Activated T-helper 1 cell treated with anti-CD3 and anti-CD28 coated beads, Interleukin-12 subunit alpha, Interleukin-12 subunit beta, Interleukin-2, Interleukin-4 antibody, amounts not matched to agents 30 ng/mL and 10 ng/mL and 1 ng/mL, durations not matched to agents 14 hours and 24 hours and 36 hours (primary cell): ENCODE data around the gene ABHD18. TPM values are rescaled to one million over a fixed set of nuclear protein-coding genes. Genes with fewer than 3 reads are reported as not detected.
"Not testable (repeated sequence)": the region's sequence is repeated elsewhere in the genome, so short reads cannot be mapped to it uniquely, and the experiment has no call there.

Experiments
- DNase-seq: peaks from one replicate; pipeline ENCODE4 v3.0.0; 2021; ENCODE audit warnings: low spot score
- H3K27ac Mint-ChIP-seq: one replicate; pipeline ENCODE4 v1.8.0; 2021; ENCODE audit warnings: mild to moderate bottlenecking, mixed read lengths
- H3K27me3 Mint-ChIP-seq: one replicate; pipeline ENCODE4 v1.8.0; 2022; ENCODE audit warnings: mild to moderate bottlenecking, moderate library complexity, mixed read lengths; ENCODE audit not compliant: insufficient read depth
- H3K36me3 Mint-ChIP-seq: one replicate; pipeline ENCODE4 v1.8.0; 2021; ENCODE audit warnings: low read depth, mixed read lengths
- H3K4me1 Mint-ChIP-seq: one replicate; pipeline ENCODE4 v1.8.0; 2021; ENCODE audit warnings: low read depth, mixed read lengths
- H3K4me3 Mint-ChIP-seq: one replicate; pipeline ENCODE4 v1.8.0; 2021; ENCODE audit warnings: mild to moderate bottlenecking, moderate library complexity, mixed read lengths
- H3K9me3 Mint-ChIP-seq: one replicate; pipeline ENCODE4 v1.8.0; 2021; ENCODE audit warnings: mixed read lengths
- intact Hi-C: fragments of 100-400 bp; cut with micrococcal nuclease; formaldehyde crosslinking; loops from one replicate; pipeline ENCODE4 v1.15.1; 2024
- total RNA-seq: library from RNA; stranded (reverse); gene quantifications from 2 replicates; pipeline ENCODE4 v1.2.3, GENCODE V29; 2022

The ABHD18 gene
- total RNA-seq, 1 donor from 2014 or later, result 18.3 TPM

DNA sequence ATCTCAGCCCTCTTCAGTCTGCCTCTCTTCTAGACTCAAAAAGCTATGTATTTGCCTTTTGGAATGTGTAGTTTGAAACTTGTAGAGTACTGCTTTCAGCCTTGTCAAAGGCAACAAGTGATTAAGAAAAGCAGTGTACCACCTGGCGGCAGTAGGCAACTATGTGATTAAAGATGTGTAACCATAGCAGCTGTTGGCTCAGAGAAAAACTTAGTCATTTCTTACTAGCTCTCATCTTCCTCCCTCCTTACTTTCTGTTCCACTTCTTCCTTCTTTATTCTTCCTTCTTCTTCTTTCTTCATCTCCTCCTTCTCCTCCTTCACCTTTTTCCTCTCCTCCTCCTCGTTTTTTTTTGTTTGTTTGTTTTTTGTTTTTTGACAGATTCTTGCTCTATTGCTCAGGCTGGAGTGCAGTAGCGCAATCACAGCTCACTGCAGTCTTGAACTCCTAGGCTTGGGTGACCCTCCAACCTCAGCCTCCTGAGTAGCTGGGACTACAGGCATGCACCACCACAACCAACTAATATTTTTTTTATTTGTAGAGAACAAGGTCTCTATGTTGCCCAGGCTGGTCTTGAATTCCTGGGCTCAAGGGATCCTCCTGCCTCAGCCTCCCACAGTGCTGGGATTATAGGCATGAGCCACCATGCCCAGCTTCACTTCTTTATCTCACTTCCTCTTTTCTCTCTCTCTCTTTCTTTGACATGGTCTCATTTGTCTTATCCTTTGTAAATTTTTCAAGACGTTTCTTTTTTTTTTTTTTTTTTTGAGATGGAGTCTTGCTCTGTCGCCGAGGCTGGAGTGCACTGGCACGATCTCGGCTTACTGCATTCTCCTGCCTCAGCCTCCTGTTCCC is 32.6 kb downstream of the ABHD18 start:
- Mint-ChIP-seq H3K27me3 (no peaks in the 10 kb centered on the region), H3K9me3 (peaks cover 10% of the 10 kb centered on the region), H3K4me1 (peaks cover 24% of the 10 kb centered on the region), H3K4me3 (no peak overlapping the region), H3K27ac (peak overlapping the region; percentile 11), H3K36me3 (peaks cover 31% of the 10 kb centered on the region)
- DNase-seq, result no peak
- intact Hi-C loops, result loop anchor here (1.0 kb wide), 1 partner anchor 32 kb away; the partner anchor contains the start of genes ABHD18 and MFSD8

DNA sequence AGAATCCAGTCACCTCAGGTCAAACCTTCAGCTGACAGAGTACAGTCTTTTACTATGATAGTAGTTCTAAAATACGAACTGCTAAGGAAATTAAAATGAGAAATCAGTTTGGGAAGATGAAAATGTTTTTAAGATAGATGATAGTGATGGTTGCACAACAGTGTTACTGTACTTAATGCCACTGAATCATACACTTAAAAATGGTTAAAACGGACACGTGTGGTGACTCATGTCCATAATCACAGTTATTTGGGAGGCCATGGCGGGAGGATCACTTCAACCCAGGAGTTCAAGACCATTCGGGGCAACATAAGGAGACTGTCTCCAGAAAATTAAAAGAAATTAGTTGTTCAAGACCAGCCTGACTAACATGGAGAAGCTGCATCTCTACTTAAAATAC is 41.4 kb downstream of the ABHD18 start:
- Mint-ChIP-seq H3K27ac (peak overlapping the region; percentile 12), H3K9me3 (no peaks in the 10 kb centered on the region), H3K4me1 (peaks cover 2% of the 10 kb centered on the region), H3K36me3 (peaks cover 14% of the 10 kb centered on the region), H3K27me3 (no peaks in the 10 kb centered on the region), H3K4me3 (no peak overlapping the region)
- intact Hi-C loops, result no loop called here
- DNase-seq, result no peak

DNA sequence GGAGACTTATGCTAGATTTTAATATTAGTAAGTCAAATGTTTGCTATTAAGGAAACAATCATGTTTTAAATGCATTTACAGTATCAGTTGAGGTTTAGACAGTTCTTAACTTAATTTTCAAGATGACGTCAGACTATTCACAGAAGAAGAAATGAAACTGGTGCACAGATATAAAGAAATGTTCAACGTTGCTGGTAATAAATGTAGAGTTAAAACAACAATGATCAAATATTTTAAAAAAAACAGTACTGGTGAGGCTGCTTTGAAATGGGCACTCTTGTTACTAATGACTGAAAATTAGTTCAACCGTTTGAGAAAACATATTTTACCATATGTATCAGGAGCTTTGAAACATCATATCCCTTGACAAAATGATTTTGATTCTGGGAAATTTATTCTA is 44.2 kb downstream of the ABHD18 start:
- no peak for DNase-seq
- no peak overlapping the region for H3K4me3 Mint-ChIP-seq
- peaks cover 14% of the 10 kb centered on the region for H3K36me3 Mint-ChIP-seq
- intact Hi-C loops, result no loop called here
- H3K9me3 Mint-ChIP-seq, result no peaks in the 10 kb centered on the region
- no peak overlapping the region for H3K27ac Mint-ChIP-seq
- H3K27me3 Mint-ChIP-seq, result no peaks in the 10 kb centered on the region
- H3K4me1 Mint-ChIP-seq, result no peaks in the 10 kb centered on the region

DNA sequence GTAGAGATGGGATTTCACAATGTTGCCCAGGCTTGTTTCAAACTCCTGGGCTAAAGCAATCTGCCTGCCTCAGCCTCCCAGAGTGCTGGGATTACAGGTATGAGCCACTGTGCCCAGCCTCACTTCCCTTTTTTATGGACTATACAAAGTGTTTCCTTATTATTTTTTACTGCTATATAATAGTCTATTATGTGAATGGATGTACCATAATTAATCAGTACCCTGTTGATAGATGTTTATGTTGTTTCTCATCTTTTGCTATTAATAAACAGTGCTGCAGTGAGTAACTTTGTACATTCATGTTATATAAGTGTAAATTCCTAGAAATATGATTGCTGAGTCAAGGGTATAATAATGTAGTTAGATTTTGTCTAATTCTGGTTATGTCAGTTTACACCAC is 60.1 kb downstream of the ABHD18 start:
- no peaks in the 10 kb centered on the region for H3K27me3 Mint-ChIP-seq

DNA sequence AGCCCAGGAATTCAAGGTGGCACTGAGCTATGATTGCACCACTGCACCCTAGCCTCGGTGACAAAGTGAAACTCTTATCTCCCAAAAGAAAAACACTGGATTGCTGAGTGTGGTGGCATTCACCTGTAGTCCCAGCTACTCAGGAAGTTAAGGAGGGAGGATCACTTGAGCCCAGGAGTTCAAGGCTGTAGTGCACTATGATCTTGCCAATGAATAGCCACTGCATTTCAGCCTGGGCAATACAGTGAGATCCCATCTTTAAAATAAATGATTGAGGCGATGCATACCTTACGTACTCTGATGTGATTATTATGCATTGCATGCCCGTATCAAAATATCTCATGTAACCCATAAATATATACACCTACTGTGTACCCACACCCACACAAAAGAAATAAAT is 64.7 kb downstream of the ABHD18 start:
- Mint-ChIP-seq H3K36me3 (peaks cover 18% of the 10 kb centered on the region), H3K27me3 (no peaks in the 10 kb centered on the region), H3K27ac (no peak overlapping the region), H3K4me3 (no peak overlapping the region), H3K9me3 (no peaks in the 10 kb centered on the region), H3K4me1 (no peaks in the 10 kb centered on the region)
- no peak for DNase-seq
- intact Hi-C loops, result no loop called here

More for the DNA sequence above, 60.1 kb downstream of the ABHD18 start:
- Mint-ChIP-seq H3K4me3 (no peak overlapping the region), H3K4me1 (no peaks in the 10 kb centered on the region), H3K36me3 (peaks cover 27% of the 10 kb centered on the region), H3K27ac (no peak overlapping the region), H3K9me3 (no peaks in the 10 kb centered on the region)
- DNase-seq, result no peak
- intact Hi-C loops, result no loop called here

DNA sequence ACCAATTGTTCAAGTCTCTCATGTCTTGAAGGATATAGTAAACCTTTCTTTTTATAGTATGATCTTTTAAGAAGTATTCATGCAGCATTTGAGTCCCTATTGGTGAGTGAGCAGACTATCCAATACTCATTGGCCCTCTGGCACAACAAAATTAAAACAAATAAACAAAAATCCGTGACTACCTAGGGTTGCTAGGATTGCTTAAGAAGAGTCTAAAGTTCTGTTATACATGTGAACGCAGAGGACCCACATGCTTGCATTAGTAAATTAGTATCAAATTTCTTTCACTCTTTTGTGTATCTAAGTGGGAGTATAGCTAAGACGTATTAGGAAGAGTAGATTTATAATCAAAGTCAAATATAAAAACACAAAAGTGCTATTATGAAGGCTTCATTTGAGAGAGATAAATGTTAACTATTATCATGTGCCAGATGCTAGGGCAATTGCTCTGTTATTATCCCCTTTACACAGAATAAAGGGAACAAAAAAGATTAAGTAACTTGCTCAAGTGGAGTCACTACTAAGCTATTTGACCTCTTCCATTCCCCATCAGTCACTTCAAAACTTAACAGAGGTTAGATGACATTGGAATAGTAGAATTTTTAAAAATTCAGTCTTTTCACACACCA is 66.7 kb downstream of the ABHD18 start:
- Mint-ChIP-seq H3K4me3 (no peak overlapping the region), H3K9me3 (no peaks in the 10 kb centered on the region), H3K4me1 (no peaks in the 10 kb centered on the region), H3K27ac (no peak overlapping the region), H3K27me3 (no peaks in the 10 kb centered on the region), H3K36me3 (peaks cover 15% of the 10 kb centered on the region)
- no peak for DNase-seq
- intact Hi-C loops, result no loop called here

DNA sequence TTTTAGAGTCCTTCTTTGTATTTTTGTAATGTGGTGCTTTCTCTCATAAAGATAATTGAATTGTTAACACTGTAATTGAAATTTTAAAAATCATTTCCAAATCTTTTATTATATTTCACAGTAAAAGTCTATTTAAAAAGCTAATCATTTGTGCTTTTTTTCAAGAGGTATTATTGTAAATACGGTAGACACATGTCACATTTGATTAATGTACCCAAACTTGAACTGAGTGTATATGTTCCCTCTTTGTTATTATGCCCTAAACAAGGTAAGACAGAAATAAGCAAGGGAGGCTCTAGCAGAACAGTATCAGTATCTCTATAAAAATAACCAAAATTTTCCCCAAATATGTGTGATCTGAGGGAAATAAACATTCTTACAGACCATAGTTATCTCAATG is 74.4 kb downstream of the ABHD18 start:
- H3K36me3 Mint-ChIP-seq, result peaks cover 2% of the 10 kb centered on the region
- no peaks in the 10 kb centered on the region for H3K9me3 Mint-ChIP-seq
- no peaks in the 10 kb centered on the region for H3K4me1 Mint-ChIP-seq

DNA sequence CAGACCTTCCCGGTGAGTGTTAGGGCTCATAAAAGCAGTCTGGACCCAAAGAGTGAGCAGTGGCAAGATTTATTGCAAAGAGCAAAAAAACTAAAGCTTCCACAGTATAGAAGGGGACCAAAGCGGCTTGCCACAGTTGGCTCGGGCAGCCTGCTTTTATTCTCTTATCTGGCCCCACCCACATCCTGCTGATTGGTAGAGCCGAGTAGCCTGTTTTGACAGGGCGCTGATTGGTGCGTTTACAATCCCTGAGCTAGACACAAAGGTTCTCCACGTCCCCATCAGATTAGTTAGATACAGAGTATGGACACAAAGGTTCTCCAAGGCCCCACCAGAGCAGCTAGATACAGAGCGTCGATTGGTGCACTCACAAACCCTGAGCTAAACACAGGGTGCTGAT is 81.8 kb downstream of the ABHD18 start:
- H3K27ac Mint-ChIP-seq, H3K4me3 Mint-ChIP-seq, DNase-seq, H3K4me1 Mint-ChIP-seq, H3K9me3 Mint-ChIP-seq, H3K27me3 Mint-ChIP-seq, H3K36me3 Mint-ChIP-seq, intact Hi-C loops: not testable (repeated sequence)

More for the DNA sequence above, 74.4 kb downstream of the ABHD18 start:
- Mint-ChIP-seq H3K27ac (no peak overlapping the region), H3K27me3 (no peaks in the 10 kb centered on the region), H3K4me3 (no peak overlapping the region)
- intact Hi-C loops, result no loop called here
- no peak for DNase-seq

DNA sequence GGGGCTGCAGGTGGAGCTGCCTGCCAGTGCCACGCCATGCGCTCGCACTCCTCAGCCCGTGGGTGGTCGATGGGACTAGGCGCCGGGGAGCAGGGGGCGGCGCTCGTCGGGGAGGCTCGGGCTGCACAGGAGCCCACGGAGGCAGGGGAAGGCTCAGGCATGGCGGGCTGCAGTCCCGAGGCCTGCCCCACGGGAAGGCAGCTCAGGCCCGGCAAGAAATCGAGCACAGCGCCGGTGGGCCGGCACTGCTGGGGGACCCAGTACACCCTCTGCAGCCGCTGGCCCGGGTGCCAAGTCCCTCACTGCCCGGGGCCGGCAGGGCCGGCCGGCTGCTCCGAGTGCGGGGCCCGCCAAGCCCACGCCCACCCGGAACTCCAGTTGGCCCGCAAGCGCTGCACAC is 82.3 kb downstream of the ABHD18 start:
- H3K9me3 Mint-ChIP-seq, H3K4me1 Mint-ChIP-seq, H3K36me3 Mint-ChIP-seq, H3K4me3 Mint-ChIP-seq, intact Hi-C loops, H3K27me3 Mint-ChIP-seq, H3K27ac Mint-ChIP-seq, DNase-seq: not testable (repeated sequence)

DNA sequence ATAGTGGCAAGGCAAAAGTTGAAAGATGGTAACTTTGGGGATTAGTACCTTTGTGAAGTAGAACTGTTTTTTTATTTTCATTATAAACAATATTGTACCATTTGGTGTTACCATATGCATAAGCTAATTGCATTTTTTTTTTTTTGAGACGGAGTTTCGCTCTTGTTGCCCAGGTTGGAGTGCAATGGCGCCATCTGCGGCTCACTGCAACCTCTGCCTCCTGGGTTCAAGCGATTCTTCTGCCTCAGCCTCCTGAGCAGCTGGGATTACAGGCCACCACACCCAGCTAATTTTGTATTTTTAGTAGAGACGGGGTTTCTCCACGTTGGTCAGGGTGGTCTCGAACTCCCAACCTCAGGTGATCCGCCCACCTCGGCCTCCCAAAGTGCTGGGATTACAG is 86.0 kb downstream of the ABHD18 start:
- H3K36me3 Mint-ChIP-seq, H3K27ac Mint-ChIP-seq, H3K4me3 Mint-ChIP-seq, H3K9me3 Mint-ChIP-seq, DNase-seq, H3K4me1 Mint-ChIP-seq, H3K27me3 Mint-ChIP-seq, intact Hi-C loops: not testable (repeated sequence)

DNA sequence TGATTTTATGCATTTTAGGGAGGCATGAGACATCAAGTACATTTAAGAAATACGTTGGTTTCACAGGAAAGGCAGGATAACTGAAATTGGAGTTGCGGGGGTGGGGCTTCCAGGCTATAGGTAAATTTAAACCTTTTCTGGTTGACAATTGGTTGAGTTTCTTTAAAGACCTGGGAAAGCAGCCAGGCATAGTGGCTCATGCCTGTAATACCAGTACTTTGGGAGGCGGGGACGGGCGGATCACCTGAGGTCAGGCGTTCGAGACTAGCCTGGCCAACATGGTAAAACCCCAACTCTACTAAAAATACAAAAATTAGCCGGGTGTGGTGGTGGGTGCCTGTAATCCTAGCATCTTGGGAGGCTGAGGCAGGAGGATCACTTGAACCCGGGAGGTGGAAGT is 89.7 kb downstream of the ABHD18 start:
- H3K27me3 Mint-ChIP-seq, DNase-seq, H3K4me3 Mint-ChIP-seq, H3K27ac Mint-ChIP-seq, H3K36me3 Mint-ChIP-seq, H3K4me1 Mint-ChIP-seq, H3K9me3 Mint-ChIP-seq, intact Hi-C loops: not testable (repeated sequence)

DNA sequence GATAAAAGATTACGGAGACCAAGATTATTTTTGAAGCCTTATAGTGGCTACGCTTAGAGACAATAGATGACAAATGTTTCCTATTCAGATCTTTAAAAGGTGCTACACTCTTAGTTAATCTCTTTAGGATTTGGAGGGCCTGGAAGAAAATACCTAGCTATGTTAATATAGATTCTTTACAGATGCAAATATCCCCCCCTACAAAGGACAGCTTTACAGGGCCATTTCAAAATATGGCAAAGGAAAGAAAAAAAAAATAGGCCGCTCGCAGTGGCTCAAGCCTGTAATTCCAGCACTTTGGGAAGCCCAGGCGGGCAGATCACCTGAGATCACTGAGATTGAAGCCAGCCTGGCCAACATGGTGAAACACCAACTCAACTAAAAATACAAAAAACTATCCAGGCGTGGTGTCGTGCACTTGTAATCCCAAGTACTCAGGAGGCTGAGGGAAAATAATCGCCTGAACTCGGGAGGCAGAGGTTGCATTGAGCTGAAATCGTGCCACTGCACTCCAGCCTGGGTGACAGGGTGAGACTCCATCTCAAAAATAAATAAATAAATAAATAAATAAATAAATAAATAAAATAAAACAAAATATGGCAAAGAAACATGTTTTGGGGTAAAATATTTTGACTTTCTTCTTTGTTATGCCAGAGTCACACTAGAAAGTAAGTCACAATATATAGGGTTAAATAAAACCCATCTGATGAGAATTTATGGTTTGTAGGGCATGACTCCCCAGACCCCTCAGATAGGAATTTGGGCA is 90.4 kb downstream of the ABHD18 start:
- H3K27ac Mint-ChIP-seq, H3K27me3 Mint-ChIP-seq, H3K4me3 Mint-ChIP-seq, DNase-seq, H3K36me3 Mint-ChIP-seq, intact Hi-C loops, H3K4me1 Mint-ChIP-seq, H3K9me3 Mint-ChIP-seq: not testable (repeated sequence)

DNA sequence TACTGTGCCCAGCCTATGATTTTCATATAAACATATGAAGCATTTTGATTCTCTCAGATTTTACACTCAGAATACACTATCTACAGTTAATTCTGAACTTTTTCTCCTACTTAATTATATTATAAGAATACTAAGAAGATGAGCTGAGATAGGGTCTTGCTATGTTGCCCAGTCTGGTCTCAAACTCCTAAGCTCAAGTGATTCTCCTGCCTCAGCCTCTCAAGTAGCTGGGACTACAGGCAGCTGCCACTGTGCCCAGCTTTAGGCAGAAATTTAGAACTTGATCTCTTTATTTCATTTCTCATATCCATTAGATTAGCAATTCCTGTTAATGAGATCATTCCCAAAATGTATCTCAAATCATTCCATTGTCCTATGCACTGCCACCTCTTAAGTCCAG is 91.2 kb downstream of the ABHD18 start:
- intact Hi-C loops, result no loop called here
- no peaks in the 10 kb centered on the region for H3K36me3 Mint-ChIP-seq
- DNase-seq, result no peak
- H3K4me3 Mint-ChIP-seq, result no peak overlapping the region
- H3K9me3 Mint-ChIP-seq, result no peaks in the 10 kb centered on the region
- no peaks in the 10 kb centered on the region for H3K4me1 Mint-ChIP-seq
- H3K27me3 Mint-ChIP-seq, result peaks cover 8% of the 10 kb centered on the region
- no peak overlapping the region for H3K27ac Mint-ChIP-seq
